ENCODE results near the gene CBX7.
A peak's percentile ranks its signal among the peaks of the same experiment; 100 is the strongest.

The CBX7 gene

GRCh38 chr22:39135092-39135896 is 17.2 kb downstream of the CBX7 start:
- no peak for DNase-seq (ENCODE audit: low read depth)
- H3K4me3 ChIP-seq (ENCODE audit: control insufficient read depth, low read depth, low read length): no peak overlapping the region
- TF ChIP-seq CTCF (IDR thresholded peaks at IDR 0.05; ENCODE audit: control insufficient read depth, insufficient read depth, low read depth, low read length, missing control alignments): peak; percentile 59

DNA sequence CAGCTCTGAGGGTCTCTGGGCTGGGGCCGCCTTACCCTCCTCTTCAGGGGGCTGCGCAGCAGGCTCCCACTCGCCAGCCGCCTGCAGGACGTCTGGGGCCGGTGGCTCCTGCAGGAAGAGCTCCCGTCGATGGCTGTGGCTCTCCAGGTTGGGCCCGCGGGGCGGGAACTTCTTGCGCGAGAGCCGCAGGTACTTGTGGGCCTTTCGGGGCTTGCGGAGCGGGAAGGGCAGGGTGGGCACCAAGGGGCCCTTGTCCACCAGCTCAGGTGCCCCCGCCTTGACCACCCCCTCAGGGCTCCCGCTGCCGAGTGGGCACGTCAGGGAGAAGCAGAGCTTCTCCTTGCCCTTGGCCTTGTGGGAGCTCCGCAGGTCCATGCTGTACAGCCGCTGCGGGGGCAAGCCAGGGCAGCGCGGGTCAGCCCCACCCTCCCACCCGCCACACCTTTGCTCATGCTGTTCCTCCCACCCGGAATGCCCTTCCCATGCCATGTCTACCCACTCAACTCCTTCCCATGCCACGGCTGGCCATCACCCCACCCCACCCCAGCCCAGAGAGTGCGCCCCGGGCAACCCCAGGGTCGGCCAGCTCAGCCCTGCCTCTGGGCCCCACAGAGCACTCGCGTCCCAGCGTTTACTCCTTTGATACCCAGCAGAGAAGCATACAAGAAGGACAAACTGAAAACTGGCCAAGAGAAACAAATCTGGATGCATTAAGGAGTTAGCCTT is 18.0 kb downstream of the CBX7 start:
- no peak overlapping the region for H3K4me3 ChIP-seq (ENCODE audit: control insufficient read depth, low read depth, low read length)
- DNase-seq (ENCODE audit: low read depth): no peak
- no peak for TF ChIP-seq CTCF (IDR thresholded peaks at IDR 0.05; ENCODE audit: control insufficient read depth, insufficient read depth, low read depth, low read length, missing control alignments)

- H3K4me3 ChIP-seq (ENCODE audit: control insufficient read depth, low read depth, low read length): no peak overlapping the region
- no peak for DNase-seq (ENCODE audit: low read depth)
- TF ChIP-seq CTCF (IDR thresholded peaks at IDR 0.05; ENCODE audit: control insufficient read depth, insufficient read depth, low read depth, low read length, missing control alignments): no peak
Measured at GRCh38 chr22:39133871-39134270, 18.6 kb downstream of the CBX7 start.

GRCh38 chr22:39132871-39133524 is 19.5 kb downstream of the CBX7 start:
- no peak overlapping the region for H3K4me3 ChIP-seq (ENCODE audit: control insufficient read depth, low read depth, low read length)
- TF ChIP-seq CTCF (IDR thresholded peaks at IDR 0.05; ENCODE audit: control insufficient read depth, insufficient read depth, low read depth, low read length, missing control alignments): no peak
- DNase-seq (ENCODE audit: low read depth): no peak

- H3K4me3 ChIP-seq (ENCODE audit: control insufficient read depth, low read depth, low read length): no peak overlapping the region
- DNase-seq (ENCODE audit: low read depth): no peak
- TF ChIP-seq CTCF (IDR thresholded peaks at IDR 0.05; ENCODE audit: control insufficient read depth, insufficient read depth, low read depth, low read length, missing control alignments): no peak
Measured at GRCh38 chr22:39132281-39132680, 20.2 kb downstream of the CBX7 start.

- no peak for DNase-seq (ENCODE audit: low read depth)
- TF ChIP-seq CTCF (IDR thresholded peaks at IDR 0.05; ENCODE audit: control insufficient read depth, insufficient read depth, low read depth, low read length, missing control alignments): no peak
- H3K4me3 ChIP-seq (ENCODE audit: control insufficient read depth, low read depth, low read length): no peak overlapping the region
Measured at GRCh38 chr22:39130892-39131855, 21.3 kb downstream of the CBX7 start.
